Prostate gland (tissue), 2 donors: ENCODE results near the gene PKNOX2.

Source experiments
- POLR2A ChIP-seq: fragments of 450-650 bp; IDR thresholded peaks from one replicate; pipeline ENCODE4 v1.6.1; 2016; ENCODE audit warnings: antibody characterized with exemption, mild to moderate bottlenecking
- TF ChIP-seq, protein P1 (sequence below), 4 experiments: fragments of 200-600 bp in 2 of 4; fragments of 450-650 bp in 2 of 4; sonication (generic) in 2 of 4; IDR thresholded peaks; 1 replicate in 3 of 4; 2 replicates in 1 of 4; pipeline ENCODE4 v1.5.1; 2016 to 2019; ENCODE audit warnings: antibody characterized with exemption in 4 of 4, mild to moderate bottlenecking in 2 of 4, moderate library complexity in 2 of 4

DNA sequence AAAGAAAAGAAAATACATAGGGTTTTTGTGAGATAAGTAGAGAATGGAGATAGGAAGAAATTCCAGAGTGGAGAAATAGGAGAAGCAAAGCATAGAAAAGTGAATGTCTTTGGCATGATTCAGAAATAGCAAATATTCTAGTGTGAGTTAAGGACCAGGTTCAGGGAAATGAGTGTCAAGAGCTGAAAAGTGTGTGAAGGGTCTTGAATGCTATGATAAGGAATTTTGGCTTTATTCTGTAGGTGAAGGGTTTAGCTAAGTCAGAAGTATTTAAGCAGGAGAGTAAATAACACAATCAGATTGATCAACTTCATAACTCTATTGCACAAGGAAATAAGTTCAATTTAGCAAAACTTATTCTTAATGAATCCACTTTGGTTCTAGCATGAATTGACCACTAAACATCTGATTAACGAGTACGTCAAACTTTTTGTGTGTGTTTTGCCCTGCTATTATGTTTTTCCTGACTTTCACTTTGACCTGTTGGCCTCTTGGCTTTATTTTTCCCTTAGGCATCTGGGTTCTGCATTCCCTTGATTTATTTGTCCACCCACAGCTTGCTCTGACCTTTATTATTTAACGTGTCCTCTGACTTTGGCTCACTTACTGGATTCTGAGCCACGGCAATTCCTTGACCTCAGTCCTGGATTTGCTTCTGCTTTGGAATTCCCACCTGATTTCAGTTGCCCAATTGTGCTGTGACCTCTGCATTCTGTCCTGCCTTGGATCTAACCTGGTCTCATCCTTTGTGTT, 41.2 kb upstream of the PKNOX2 start:
- TF ChIP-seq, protein P1, sequence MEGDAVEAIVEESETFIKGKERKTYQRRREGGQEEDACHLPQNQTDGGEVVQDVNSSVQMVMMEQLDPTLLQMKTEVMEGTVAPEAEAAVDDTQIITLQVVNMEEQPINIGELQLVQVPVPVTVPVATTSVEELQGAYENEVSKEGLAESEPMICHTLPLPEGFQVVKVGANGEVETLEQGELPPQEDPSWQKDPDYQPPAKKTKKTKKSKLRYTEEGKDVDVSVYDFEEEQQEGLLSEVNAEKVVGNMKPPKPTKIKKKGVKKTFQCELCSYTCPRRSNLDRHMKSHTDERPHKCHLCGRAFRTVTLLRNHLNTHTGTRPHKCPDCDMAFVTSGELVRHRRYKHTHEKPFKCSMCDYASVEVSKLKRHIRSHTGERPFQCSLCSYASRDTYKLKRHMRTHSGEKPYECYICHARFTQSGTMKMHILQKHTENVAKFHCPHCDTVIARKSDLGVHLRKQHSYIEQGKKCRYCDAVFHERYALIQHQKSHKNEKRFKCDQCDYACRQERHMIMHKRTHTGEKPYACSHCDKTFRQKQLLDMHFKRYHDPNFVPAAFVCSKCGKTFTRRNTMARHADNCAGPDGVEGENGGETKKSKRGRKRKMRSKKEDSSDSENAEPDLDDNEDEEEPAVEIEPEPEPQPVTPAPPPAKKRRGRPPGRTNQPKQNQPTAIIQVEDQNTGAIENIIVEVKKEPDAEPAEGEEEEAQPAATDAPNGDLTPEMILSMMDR (IDR thresholded peaks at IDR 0.05) = no peak
- no peak for TF ChIP-seq POLR2A
